B cell (primary cell): ENCODE measurements around the gene ADAMTS2. TPM values are rescaled to one million over a fixed set of nuclear protein-coding genes. Genes with fewer than 3 reads are reported as not detected.

Experiments used
- ATAC-seq: fragments of 200-7000 bp; cut with Tn5 transposase; one replicate; pipeline ENCODE4 v1.10.0; 2021; ENCODE audit warnings: low read depth, mild to moderate bottlenecking, moderate number of reproducible peaks, moderate library complexity
- CTCF ChIA-PET: fragments of 350-600 bp; sonication (Branson Sonifier 250); formaldehyde crosslinking; loops from one replicate; lab custom pipeline; 2021; ENCODE audit warnings: antibody characterized with exemption, inconsistent platforms; lab: Charles Lee
- POLR2A ChIA-PET: fragments of 350-600 bp; sonication (Branson Sonifier 250); formaldehyde crosslinking; loops from one replicate; lab custom pipeline; 2021; ENCODE audit warnings: antibody characterized with exemption; lab: Charles Lee
- DNase-seq: peaks from one replicate; pipeline ENCODE4 v3.0.0; 2013
- H2AFZ ChIP-seq: 2 replicates; pipeline ENCODE4 v1.6.1; 2012; ENCODE audit warnings: mild to moderate bottlenecking, low read depth, low read length; ENCODE audit not compliant: insufficient read depth, poor library complexity, severe bottlenecking
- H3K27ac ChIP-seq, 2 donors: 1 replicate in 1 of 2; 2 replicates in 1 of 2; pipeline ENCODE4 v1.5.1; 2012 to 2013; ENCODE audit warnings: low read length in 2 of 2, mild to moderate bottlenecking in 2 of 2, moderate library complexity in 1 of 2
- H3K27me3 ChIP-seq, 4 experiments: fragments of 200-600 bp in 1 of 4; sonication (generic) in 1 of 4; replicated peaks in 1 of 4; 1 replicate in 2 of 4; 2 replicates in 2 of 4; pipeline versions ENCODE4 v1.6.1 to v1.7.0; 2013 to 2016; ENCODE audit warnings: low read length in 3 of 4, mild to moderate bottlenecking in 2 of 4, mixed read lengths in 1 of 4, moderate library complexity in 1 of 4; ENCODE audit not compliant: insufficient read depth in 4 of 4, control insufficient read depth in 3 of 4; ENCODE audit errors: control extremely low read depth in 1 of 4
- H3K36me3 ChIP-seq, 2 experiments: replicated peaks in 1 of 2; 1 replicate in 1 of 2; 2 replicates in 1 of 2; pipeline versions ENCODE4 v1.6.1 to v1.7.1; 2013; ENCODE audit warnings: low read length in 1 of 2; ENCODE audit not compliant: insufficient read depth in 2 of 2, control insufficient read depth in 1 of 2; ENCODE audit errors: control extremely low read depth in 1 of 2, extremely low read depth in 1 of 2
- H3K4me1 ChIP-seq, 2 donors: fragments of 200-600 bp in 1 of 2; sonication (generic) in 1 of 2; 1 replicate in 1 of 2; 2 replicates in 1 of 2; pipeline versions ENCODE4 v1.5.1 to v1.6.1; 2013 to 2017; ENCODE audit warnings: low read length in 2 of 2; ENCODE audit not compliant: control insufficient read depth in 2 of 2, insufficient read depth in 2 of 2
- H3K4me2 ChIP-seq: replicated peaks from 2 replicates; pipeline ENCODE3; 2012; ENCODE audit warnings: mild to moderate bottlenecking, low read depth, low read length; ENCODE audit not compliant: poor library complexity, severe bottlenecking
- H3K4me3 ChIP-seq, 5 experiments: fragments of 200-600 bp in 1 of 5; sonication (generic) in 1 of 5; 1 replicate in 3 of 5; 2 replicates in 2 of 5; pipeline versions ENCODE4 v1.5.1 to v1.7.0; 2011 to 2016; ENCODE audit warnings: low read length in 4 of 5, mild to moderate bottlenecking in 4 of 5, low read depth in 2 of 5, control low read depth in 1 of 5, moderate library complexity in 1 of 5; ENCODE audit not compliant: insufficient read depth in 1 of 5; ENCODE audit errors: control extremely low read depth in 1 of 5, extremely low read depth in 1 of 5
- H3K79me2 ChIP-seq: fragments of 200-600 bp; sonication (generic); one replicate; pipeline ENCODE4 v1.6.0; 2016; ENCODE audit warnings: low read length; ENCODE audit not compliant: control insufficient read depth, insufficient read depth
- H3K9ac ChIP-seq: fragments of 200-600 bp; sonication (generic); 2 replicates; pipeline ENCODE4 v1.6.1; 2017; ENCODE audit warnings: mild to moderate bottlenecking, low read length, moderate library complexity
- H3K9me3 ChIP-seq, 3 donors: one replicate each; pipeline versions ENCODE4 v1.6.1 to v1.7.1; 2013; ENCODE audit warnings: low read length in 2 of 3; ENCODE audit not compliant: control insufficient read depth in 2 of 3, insufficient read depth in 1 of 3; ENCODE audit errors: control extremely low read depth in 1 of 3
- H4K20me1 ChIP-seq: 2 replicates; pipeline ENCODE4 v1.6.0; 2012; ENCODE audit warnings: mild to moderate bottlenecking, low read length; ENCODE audit not compliant: insufficient read depth, control insufficient read depth, poor library complexity, severe bottlenecking
- H3K27ac Mint-ChIP-seq: one replicate; pipeline ENCODE4 v1.8.0; 2021; ENCODE audit warnings: mixed read lengths
- H3K27me3 Mint-ChIP-seq: one replicate; pipeline ENCODE4 v1.8.0; 2021; ENCODE audit warnings: mixed read lengths
- H3K4me1 Mint-ChIP-seq: one replicate; pipeline ENCODE4 v1.8.0; 2021; ENCODE audit warnings: mixed read lengths
- H3K4me3 Mint-ChIP-seq: one replicate; pipeline ENCODE4 v1.8.0; 2021; ENCODE audit warnings: mixed read lengths
- H3K9me3 Mint-ChIP-seq: one replicate; pipeline ENCODE4 v1.8.0; 2022; ENCODE audit warnings: mixed read lengths; ENCODE audit not compliant: insufficient read depth
- EZH2 ChIP-seq: IDR thresholded peaks from 2 replicates; pipeline ENCODE4 v1.6.1; 2012; ENCODE audit warnings: borderline replicate concordance, low read depth, mild to moderate bottlenecking, moderate library complexity, low read length; ENCODE audit not compliant: insufficient read depth, poor library complexity, severe bottlenecking
- WGBS: methylation state at CpG from one replicate; pipeline ENCODE4 v1.1.5; 2013; ENCODE audit warnings: missing lambda C conversion rate; ENCODE audit not compliant: insufficient coverage; 5-methylcytosine and 5-hydroxymethylcytosine counted together
- intact Hi-C: fragments of 100-400 bp; cut with micrococcal nuclease; formaldehyde crosslinking; loops from one replicate; pipeline ENCODE4 v1.10.0; 2022
- polyA plus RNA-seq: library from polyadenylated mRNA; depleted of rRNA; stranded (reverse); fragments of >200 nt; gene quantifications from 2 replicates; pipeline ENCODE4 v1.2.3, GENCODE V29; 2012
- total RNA-seq, 2 donors: library from RNA; stranded (reverse); fragments of 120-200 nt in 1 of 2; gene quantifications; 1 replicate in 1 of 2; 2 replicates in 1 of 2; pipeline versions ENCODE4 v1.2.3 to v1.2.4, GENCODE V29; 2013 to 2022
- TF ChIP-seq, protein P1 (sequence below): fragments of 200-600 bp; IDR thresholded peaks from one replicate; pipeline ENCODE4 v1.8.0; 2022; ENCODE audit warnings: antibody characterized with exemption, mild to moderate bottlenecking

ADAMTS2 gene
- total and polyA plus RNA-seq, 2 donors (not counting 1 experiment from before 2014, with no cell fraction given): not detected

DNA sequence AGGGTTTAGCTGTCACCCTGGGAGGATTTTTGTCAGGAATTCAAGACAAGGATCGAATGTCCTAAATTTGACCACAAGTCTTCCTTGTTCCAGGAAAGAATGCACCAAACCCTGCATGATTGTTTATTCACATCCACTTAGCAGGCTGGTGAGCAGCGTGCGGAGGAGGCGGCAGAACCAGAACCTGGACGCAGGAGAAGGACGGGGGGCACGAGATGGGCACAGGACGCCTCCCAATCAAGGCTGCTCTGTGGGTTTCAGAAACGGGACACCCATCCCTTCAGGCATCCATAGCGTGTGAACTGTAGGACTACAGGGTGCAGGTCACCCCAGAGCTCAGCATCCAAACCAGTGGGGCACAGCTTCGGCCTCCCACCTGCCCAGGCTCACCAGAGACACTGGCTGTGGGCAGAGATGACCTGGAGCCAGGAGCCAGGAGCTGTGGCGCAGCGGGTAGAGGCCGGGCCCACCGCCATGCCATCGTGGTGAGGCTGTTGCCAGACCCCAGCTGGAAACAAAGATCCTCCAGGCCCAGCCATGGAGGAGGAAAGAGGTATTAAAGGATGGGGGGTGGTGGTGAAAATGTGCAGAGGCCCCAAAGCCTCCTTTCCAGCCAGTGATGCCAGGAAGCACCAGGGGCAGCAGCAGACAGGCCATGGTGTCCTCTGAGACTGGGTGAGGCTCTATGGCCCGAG is 32.3 kb upstream of the ADAMTS2 start:
- Mint-ChIP-seq H3K9me3 (no peaks in the 10 kb centered on the region), H3K4me3 (no peak overlapping the region), H3K27ac (no peak overlapping the region), H3K27me3 (no peaks in the 10 kb centered on the region), H3K4me1 (no peaks in the 10 kb centered on the region)
- ATAC-seq (no peak), DNase-seq (no peak)
- POLR2A ChIA-PET: no interaction called here
- H3K4me3 ChIP-seq: no peak overlapping the region
- no peak overlapping the region for H3K4me2 ChIP-seq
- H3K9me3 ChIP-seq: peaks cover 0 to 4% (median 0%) of the 10 kb centered on the region in 3 donors
- 81% methylated on average over 17 of the region's 17 CpGs for WGBS
- no peaks in the 10 kb centered on the region for H3K79me2 ChIP-seq
- no peaks in the 10 kb centered on the region for H3K27me3 ChIP-seq
- H3K9ac ChIP-seq: no peak overlapping the region
- no peak overlapping the region for H3K27ac ChIP-seq
- no peaks in the 10 kb centered on the region for H3K4me1 ChIP-seq
- TF ChIP-seq EZH2: no peak
- TF ChIP-seq, protein P1, sequence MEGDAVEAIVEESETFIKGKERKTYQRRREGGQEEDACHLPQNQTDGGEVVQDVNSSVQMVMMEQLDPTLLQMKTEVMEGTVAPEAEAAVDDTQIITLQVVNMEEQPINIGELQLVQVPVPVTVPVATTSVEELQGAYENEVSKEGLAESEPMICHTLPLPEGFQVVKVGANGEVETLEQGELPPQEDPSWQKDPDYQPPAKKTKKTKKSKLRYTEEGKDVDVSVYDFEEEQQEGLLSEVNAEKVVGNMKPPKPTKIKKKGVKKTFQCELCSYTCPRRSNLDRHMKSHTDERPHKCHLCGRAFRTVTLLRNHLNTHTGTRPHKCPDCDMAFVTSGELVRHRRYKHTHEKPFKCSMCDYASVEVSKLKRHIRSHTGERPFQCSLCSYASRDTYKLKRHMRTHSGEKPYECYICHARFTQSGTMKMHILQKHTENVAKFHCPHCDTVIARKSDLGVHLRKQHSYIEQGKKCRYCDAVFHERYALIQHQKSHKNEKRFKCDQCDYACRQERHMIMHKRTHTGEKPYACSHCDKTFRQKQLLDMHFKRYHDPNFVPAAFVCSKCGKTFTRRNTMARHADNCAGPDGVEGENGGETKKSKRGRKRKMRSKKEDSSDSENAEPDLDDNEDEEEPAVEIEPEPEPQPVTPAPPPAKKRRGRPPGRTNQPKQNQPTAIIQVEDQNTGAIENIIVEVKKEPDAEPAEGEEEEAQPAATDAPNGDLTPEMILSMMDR: no peak
- no peaks in the 10 kb centered on the region for H4K20me1 ChIP-seq
- intact Hi-C loops: no loop called here
- H3K36me3 ChIP-seq: no peaks in the 10 kb centered on the region
- H2AFZ ChIP-seq: no peak overlapping the region
- CTCF ChIA-PET: no interaction called here

DNA sequence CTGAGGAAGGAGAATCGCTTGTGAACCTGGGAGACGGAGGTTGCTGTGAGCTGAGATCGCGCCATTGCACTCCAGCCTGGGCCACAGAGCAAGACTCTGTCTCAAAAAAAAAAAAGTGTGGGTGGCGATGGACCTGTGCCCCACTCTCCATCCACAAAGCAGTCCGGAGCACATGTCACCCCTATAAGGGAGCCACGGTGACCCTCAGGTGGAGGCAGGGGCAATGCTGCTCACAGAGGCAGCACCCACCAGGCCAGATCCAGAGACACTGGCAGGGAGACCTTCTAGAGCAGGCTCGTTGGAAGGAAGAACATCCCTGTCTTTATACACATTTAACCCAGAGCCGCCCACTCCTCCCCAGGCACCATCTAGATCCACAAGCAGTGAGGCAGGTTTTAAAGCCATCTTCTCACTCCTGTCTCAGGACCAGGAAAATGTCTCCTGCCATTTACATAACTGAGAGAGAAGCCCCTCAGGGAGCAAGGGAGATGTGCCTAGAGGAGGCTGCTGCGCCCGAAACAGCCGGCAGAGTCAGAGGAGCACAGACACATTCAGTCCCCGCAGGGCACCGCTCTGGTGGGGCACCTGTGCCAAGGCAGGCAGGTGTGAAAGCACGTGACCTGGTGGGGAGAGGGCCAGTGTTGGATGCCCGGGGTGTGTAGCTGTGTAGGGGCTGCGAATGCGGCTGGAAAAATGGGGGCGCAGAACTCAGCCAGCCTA is 31.6 kb upstream of the ADAMTS2 start:
- no peak overlapping the region for H3K9ac ChIP-seq
- Mint-ChIP-seq H3K4me1 (no peaks in the 10 kb centered on the region), H3K9me3 (no peaks in the 10 kb centered on the region), H3K27me3 (no peaks in the 10 kb centered on the region), H3K4me3 (no peak overlapping the region), H3K27ac (no peak overlapping the region)
- no peaks in the 10 kb centered on the region for H4K20me1 ChIP-seq
- ChIA-PET CTCF (no interaction called here), POLR2A (no interaction called here)
- H3K4me1 ChIP-seq: no peaks in the 10 kb centered on the region
- no peak overlapping the region for H2AFZ ChIP-seq
- H3K9me3 ChIP-seq: peaks cover 0 to 4% (median 0%) of the 10 kb centered on the region in 3 donors
- no peak overlapping the region for H3K4me3 ChIP-seq
- no peaks in the 10 kb centered on the region for H3K36me3 ChIP-seq
- no peak for TF ChIP-seq EZH2
- TF ChIP-seq, protein P1: no peak
- H3K27ac ChIP-seq: no peak overlapping the region
- intact Hi-C loops: no loop called here
- H3K27me3 ChIP-seq: no peaks in the 10 kb centered on the region
- H3K4me2 ChIP-seq: no peak overlapping the region
- WGBS: 91% methylated on average over 18 of the region's 19 CpGs
- ATAC-seq (no peak), DNase-seq (no peak)
- H3K79me2 ChIP-seq: no peaks in the 10 kb centered on the region
